ENCODE measurements around the gene ZNF701.
"Not testable (repeated sequence)": the region's sequence is repeated elsewhere in the genome, so short reads cannot be mapped to it uniquely, and the experiment has no call there.

ZNF701 gene

GRCh38 chr19:52566588-52566987 lies 3.5 kb upstream of the ZNF701 start:
- DNase-seq (ENCODE audit: low spot score): no peak

- no peak for DNase-seq (ENCODE audit: low spot score)
Measured at GRCh38 chr19:52567921-52568320, 2.2 kb upstream of the ZNF701 start.

GRCh38 chr19:52569638-52569999 lies 468 bp upstream of the ZNF701 start:
- peak; percentile 70 for DNase-seq (ENCODE audit: low spot score)

GRCh38 chr19:52584736-52585440 lies 14.8 kb downstream of the ZNF701 start:
- DNase-seq (ENCODE audit: low spot score): peak; percentile 66

- DNase-seq (ENCODE audit: low spot score): no peak
Measured at GRCh38 chr19:52585604-52586003, 15.5 kb downstream of the ZNF701 start.

- DNase-seq (ENCODE audit: low spot score): no peak
Measured at GRCh38 chr19:52590728-52591127, 20.6 kb downstream of the ZNF701 start.

- DNase-seq (ENCODE audit: low spot score): no peak
Measured at GRCh38 chr19:52592301-52592700, 22.2 kb downstream of the ZNF701 start.

GRCh38 chr19:52593441-52593840 lies 23.4 kb downstream of the ZNF701 start:
- DNase-seq (ENCODE audit: low spot score): not testable (repeated sequence)

GRCh38 chr19:52599241-52599640 lies 29.2 kb downstream of the ZNF701 start:
- no peak for DNase-seq (ENCODE audit: low spot score)

GRCh38 chr19:52600639-52601024 lies 30.5 kb downstream of the ZNF701 start:
- DNase-seq (ENCODE audit: low spot score): no peak

GRCh38 chr19:52601025-52601973 lies 31.2 kb downstream of the ZNF701 start:
- DNase-seq (ENCODE audit: low spot score): peak; percentile 93

GRCh38 chr19:52601974-52602366 lies 31.9 kb downstream of the ZNF701 start:
- DNase-seq (ENCODE audit: low spot score): not testable (repeated sequence)

- DNase-seq (ENCODE audit: low spot score): no peak
Measured at GRCh38 chr19:52602941-52603340, 32.9 kb downstream of the ZNF701 start.

- DNase-seq (ENCODE audit: low spot score): no peak
Measured at GRCh38 chr19:52603558-52604207, 33.6 kb downstream of the ZNF701 start.

- DNase-seq (ENCODE audit: low spot score): no peak
Measured at GRCh38 chr19:52613299-52613906, 43.3 kb downstream of the ZNF701 start.

GRCh38 chr19:52621376-52621775 lies 51.3 kb downstream of the ZNF701 start:
- DNase-seq (ENCODE audit: low spot score): no peak

- no peak for DNase-seq (ENCODE audit: low spot score)
Measured at GRCh38 chr19:52622261-52622660, 52.2 kb downstream of the ZNF701 start.

- no peak for DNase-seq (ENCODE audit: low spot score)
Measured at GRCh38 chr19:52626915-52627314, 56.8 kb downstream of the ZNF701 start.

GRCh38 chr19:52627441-52627840 lies 57.4 kb downstream of the ZNF701 start:
- DNase-seq (ENCODE audit: low spot score): not testable (repeated sequence)

GRCh38 chr19:52635786-52636570 lies 65.9 kb downstream of the ZNF701 start:
- no peak for DNase-seq (ENCODE audit: low spot score)

Measured in left forelimb (tissue), 1 donor.